Activated CD8-positive, alpha-beta memory T cell treated with anti-CD3 and anti-CD28 coated beads, Interleukin-2, amount 50 U/mL, for 24 hours (primary cell): ENCODE data around the gene PMEPA1.

Experiments used
- DNase-seq: peaks from one replicate; pipeline ENCODE4 v3.0.0-alpha.2; 2020; ENCODE audit errors: extremely low read depth

The PMEPA1 gene

GRCh38 chr20:57622579-57623381 is 87.0 kb downstream of the PMEPA1 start:
- no peak for DNase-seq

GRCh38 chr20:57622201-57622570 is 87.6 kb downstream of the PMEPA1 start:
- DNase-seq = no peak

DNA sequence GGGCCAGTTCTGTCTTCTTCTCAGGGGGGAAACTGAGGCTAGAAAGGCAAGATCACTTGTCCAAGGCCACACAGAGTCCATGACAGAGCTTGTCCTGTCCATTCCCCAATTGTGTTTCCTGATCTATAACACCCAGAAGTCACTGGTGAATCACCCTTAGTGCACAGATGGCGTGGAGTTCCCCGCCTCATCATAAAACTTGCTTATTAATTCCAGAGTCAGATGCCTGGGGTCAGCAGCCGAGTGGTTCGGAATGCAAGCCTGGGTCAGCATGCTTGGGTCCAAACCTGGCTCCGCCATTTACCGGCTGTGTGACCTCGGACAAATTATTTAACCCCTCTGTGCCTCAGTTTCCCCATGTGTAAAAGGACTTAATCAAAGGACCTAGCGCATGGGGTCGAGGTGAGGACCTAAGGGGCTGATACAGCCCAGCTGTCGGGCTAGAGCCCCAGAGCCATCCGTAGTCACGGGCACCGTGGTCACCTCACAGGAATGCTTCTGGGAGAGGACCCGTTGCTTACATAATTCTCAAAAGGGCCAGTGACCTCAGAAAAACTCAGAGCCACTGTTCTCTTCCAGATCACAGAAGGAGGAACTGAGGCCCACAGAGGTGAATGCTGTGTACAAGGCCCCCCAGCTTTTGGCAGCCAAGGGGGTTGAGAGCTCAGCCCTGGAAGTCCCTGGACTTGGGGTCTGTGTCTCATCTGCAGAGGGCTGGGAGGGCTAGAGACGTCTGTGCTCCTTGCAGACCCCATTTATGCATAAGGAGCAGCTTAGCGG is 88.2 kb downstream of the PMEPA1 start:
- DNase-seq = no peak

- DNase-seq = no peak
Measured at GRCh38 chr20:57620999-57621398, 88.8 kb downstream of the PMEPA1 start.

GRCh38 chr20:57620274-57620990 is 89.4 kb downstream of the PMEPA1 start, which contains the start of gene ZBP1:
ZBP1 (minus strand) TSS chr20:57620426; CDS start chr20:57620295, 131 bp downstream.
- DNase-seq = no peak

DNA sequence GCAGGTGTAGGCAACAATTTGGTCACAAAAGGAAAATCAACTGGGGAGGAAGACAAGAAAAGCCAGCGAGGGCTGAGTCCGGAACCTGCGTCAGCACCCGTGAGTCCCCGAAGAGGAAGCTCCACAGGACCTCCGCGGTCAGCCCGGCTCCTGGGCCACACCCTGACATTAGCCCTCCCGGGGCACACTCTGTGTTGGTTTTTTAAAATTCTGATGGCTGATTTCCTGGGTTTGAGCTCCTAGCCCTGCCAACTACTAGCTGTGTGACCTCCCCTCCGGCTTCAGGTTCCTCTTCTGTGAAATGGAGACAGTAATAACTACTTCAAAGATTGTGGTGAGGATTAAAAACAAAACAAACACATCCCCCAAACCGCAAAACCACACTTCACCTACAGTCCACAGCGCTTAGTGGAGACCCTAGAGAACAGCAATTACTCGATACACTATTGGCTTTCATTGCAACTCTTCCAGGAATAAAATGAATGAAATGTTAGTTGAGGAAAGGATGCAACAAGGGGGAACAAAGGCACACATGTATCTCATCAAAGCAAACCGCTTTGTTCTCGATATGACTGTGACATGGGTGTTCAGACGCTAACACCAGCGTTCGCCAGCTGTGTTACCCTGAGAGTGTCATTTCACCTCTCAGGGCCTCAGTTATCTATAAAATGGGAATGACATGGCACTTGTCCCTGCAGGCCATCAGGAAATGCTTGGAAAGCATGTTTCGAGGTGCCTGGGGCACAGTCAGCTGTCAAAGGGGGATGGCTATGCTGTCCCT is 90.6 kb downstream of the PMEPA1 start:
- no peak for DNase-seq

DNA sequence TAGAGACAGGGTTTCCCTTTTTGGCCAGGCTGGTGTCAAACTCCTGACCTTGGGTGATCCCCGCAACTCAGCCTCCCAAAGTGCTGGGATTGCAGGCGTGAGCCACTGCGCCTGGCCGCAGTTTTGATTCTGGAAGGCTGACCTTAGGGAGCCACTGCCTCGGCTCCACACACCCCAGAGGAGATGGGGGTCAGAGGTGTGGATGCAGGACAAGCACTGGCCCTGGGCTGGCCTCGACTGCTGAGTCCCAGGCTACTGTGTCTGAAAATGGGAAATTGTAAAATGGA is 91.1 kb downstream of the PMEPA1 start:
- no peak for DNase-seq

DNA sequence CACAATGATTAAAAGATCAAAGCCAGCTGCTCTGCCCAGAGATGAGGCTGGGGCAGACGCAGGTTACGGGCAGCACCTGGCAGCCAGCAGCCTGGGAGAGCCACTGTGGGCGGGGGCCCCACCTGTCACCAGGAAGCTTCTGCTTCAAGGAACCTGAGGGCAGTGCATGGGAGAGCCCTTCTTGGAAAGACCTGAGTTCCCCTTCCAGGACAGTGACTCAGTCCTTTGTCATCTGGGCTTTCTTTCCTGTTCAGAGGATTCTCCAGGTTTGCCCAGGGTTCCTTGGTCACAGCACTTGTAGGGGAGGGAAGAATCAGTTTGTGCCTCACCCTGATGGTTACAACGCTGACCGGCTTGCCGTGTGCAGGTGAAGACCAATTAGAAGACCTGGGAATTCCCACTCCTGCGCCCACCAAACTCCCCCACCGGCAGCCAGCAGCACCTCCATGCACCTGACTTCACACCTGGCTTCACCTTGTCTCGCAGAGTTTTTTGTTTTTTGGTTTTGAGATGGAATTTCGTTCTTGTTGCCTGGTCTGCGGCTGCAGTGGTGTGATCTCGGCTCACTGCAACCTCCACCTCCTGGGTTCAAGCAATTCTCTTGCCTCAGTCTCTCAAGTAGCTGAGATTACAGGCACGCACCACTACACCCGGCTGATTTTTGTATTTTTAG is 91.6 kb downstream of the PMEPA1 start:
- DNase-seq = no peak

GRCh38 chr20:57617079-57617795 is 92.6 kb downstream of the PMEPA1 start:
- DNase-seq = no peak

DNA sequence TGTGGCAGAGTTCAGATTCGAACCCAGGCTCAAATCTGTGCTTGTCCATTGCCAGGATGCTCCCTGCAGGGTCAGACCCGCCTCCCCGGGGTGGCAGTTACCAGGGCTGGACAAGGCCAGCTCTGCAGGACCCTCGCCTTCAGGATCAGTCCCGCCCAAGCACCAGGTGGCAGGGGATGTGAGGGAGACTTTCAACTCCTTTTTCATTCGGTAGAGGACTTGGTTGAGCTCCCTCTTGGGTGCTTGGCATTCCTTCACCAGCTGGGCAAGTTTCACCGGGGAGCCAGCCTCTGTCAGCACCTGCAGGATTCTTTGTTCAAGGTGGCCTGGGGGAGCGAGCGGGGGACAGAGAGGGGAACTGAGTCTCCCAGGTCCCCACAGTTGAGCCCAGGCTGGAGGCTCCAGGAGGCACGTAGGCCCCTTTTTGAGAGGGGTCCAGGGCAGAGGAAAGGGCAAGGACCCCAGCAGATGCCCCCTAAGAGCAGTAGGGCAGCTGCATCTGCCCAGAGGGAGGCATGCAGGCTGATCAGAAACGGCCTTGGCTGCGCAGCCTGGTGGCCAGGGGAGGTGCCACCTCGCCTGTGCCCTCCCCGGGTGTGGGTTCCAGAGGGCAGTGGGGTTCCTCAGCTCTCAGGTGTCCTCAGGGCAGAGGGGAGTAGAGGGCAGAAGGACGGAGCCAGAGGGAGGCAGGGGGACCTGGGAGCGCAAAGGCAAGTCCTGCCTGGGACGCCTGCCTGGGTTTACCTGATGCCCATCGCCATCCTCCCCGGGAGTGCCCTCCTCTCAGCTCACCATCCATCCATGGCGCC is 93.5 kb downstream of the PMEPA1 start:
- no peak for DNase-seq

DNA sequence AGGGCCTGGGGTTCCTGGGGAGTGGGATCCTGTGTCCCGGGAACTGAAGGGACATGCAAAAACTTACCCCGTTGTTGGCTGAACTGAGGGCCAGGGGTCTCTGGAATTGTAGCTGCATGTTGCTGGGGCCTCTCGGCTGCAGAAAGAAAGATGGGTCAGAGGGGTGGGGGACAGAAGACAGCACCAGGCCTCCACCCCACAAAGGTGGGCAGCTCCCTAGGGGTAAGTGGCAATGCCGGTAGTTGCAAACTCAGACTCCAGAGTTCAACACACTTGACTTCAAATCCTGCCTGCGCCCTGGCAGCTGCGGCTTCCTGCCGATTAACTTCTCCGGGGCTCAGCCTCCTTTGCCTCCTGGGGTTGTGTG is 94.4 kb downstream of the PMEPA1 start:
- DNase-seq = no peak

DNA sequence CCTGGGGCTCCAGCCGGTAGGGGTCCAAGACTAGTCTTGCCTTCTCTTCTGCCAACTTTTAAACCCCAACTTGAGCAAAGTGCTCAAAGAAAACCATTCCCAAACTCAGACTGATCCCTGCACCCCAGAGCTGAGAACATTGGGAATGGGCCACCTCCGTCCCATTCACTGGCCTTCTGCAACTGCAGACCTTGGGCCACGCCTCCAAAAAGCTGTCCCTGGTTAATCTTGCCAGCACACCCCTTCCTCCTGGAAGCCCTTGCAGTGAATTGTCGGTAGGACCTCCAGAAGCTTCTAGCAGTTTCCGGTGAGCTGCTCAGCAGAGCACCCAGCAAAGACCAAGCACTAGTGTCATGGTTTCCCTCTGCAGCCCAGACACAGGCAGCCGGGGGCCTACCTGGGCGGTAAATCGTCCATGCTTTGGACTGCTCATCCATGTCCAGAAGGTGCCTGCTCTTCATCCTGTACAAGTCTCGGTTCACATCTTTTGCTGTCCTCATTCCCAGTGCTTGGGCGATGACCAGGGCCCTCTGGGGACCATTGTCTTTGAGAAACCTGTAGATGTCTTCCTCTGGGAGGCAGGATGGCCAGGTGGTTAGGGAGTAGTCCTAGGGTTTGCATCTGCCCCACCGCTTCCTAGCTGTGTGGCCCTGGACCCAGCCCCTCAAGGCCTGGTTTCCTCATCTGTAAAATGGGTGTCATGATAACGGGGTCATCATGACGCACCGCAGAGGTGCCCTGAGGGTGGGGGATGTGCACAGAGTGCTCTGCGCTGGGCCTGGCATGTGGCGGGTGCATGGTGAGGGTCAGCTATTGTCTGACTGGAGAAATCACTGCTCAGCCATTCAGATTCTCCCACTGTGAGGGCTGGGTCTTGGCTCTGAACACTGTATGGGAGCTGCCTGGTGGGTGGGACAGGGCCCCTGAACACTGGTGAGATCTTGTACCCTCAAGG is 95.0 kb downstream of the PMEPA1 start:
- no peak for DNase-seq

GRCh38 chr20:57613481-57613921 is 96.3 kb downstream of the PMEPA1 start:
- no peak for DNase-seq

GRCh38 chr20:57612916-57613315 is 96.9 kb downstream of the PMEPA1 start:
- no peak for DNase-seq

- no peak for DNase-seq
Measured at GRCh38 chr20:57612436-57612835, 97.4 kb downstream of the PMEPA1 start.

- DNase-seq = no peak
Measured at GRCh38 chr20:57611586-57612311, 98.1 kb downstream of the PMEPA1 start.

- no peak for DNase-seq
Measured at GRCh38 chr20:57610261-57610952, 99.4 kb downstream of the PMEPA1 start.

DNA sequence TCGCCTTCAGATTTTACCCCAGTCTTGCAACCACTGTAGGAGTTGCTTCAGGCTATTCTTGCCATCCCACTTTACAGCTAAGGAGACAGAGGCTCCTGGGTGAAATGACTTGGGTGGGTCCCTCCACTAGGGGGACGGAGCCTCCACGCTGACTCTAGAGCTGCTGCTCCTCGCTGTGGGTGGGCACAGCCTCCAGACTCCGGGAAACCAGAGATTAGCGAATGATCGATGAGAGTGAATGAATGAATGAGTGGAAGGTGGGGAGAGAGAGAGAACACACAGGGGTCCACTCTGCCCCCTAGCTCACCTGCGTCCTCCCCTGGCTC is 100.0 kb downstream of the PMEPA1 start:
- no peak for DNase-seq
